Amniotic stem cell (primary cell): ENCODE measurements around the gene TBXT.
"Not testable (repeated sequence)": the region's sequence is repeated elsewhere in the genome, so short reads cannot be mapped to it uniquely, and the experiment has no call there.

ENCODE experiments used
- DNase-seq: peaks from one replicate; lab custom pipeline; 2025; lab: John Stamatoyannopoulos, UW

Gene TBXT, protein sequence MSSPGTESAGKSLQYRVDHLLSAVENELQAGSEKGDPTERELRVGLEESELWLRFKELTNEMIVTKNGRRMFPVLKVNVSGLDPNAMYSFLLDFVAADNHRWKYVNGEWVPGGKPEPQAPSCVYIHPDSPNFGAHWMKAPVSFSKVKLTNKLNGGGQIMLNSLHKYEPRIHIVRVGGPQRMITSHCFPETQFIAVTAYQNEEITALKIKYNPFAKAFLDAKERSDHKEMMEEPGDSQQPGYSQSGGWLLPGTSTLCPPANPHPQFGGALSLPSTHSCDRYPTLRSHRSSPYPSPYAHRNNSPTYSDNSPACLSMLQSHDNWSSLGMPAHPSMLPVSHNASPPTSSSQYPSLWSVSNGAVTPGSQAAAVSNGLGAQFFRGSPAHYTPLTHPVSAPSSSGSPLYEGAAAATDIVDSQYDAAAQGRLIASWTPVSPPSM

DNA sequence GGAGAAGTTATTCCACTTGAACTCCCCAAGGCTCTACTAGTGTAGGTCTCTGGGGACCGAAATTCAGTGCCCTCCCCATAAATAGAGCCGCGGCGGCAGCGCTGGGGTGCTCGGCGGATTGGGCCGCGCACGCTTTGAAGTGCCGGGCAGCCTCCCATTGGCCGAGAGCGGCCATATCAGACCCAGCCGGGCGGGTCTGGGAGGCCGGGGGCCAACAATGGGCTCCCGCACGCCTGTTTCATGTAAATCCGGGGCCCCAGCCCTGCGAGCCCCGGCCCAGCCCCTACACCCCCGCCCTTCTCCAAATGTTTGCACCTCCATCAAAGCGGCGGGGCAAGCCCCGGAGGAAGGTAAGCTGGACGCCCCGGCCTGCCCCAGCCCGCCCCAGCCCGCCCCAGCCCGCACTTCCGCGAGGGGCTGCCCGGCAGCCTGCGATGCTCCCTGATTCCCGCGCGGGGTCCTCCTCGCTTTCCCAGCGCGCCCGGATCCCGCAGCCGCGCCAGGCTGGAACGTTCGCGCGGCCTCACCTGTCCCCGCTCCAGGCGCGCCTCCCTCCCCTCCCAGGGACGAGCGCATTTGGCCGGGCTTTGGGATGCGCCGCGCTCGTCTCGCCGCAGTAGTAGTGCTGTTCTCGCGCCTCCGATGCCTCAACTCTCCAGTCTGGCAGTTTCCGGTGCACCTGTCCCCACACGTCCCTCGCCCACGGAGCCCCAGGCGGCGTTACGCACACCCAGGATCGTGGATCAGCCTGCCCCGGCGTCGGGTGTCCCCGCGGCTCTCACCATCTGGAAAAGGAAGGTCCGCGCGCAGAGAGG, at the start of gene TBXT:
TBXT (minus strand) TSS at position 51 of the 815 bp plus-strand sequence. CDS start 260 bp downstream, outside the sequence.
- no peak for DNase-seq

DNA sequence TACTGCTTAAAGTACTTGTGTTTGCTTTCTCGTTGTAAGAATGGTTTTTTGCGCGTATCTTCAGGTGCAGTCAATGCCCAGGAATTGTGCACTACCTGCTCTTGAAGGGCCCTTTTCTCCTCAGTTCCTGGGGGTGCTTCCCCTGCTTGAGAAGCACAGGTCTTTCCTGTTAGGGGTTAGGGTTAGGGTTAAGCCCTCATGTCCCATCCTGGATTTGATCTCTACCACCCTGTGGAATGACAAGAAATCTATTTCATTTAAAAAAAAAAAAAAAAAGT, 39.6 kb upstream of the TBXT start:
- no peak for DNase-seq

DNA sequence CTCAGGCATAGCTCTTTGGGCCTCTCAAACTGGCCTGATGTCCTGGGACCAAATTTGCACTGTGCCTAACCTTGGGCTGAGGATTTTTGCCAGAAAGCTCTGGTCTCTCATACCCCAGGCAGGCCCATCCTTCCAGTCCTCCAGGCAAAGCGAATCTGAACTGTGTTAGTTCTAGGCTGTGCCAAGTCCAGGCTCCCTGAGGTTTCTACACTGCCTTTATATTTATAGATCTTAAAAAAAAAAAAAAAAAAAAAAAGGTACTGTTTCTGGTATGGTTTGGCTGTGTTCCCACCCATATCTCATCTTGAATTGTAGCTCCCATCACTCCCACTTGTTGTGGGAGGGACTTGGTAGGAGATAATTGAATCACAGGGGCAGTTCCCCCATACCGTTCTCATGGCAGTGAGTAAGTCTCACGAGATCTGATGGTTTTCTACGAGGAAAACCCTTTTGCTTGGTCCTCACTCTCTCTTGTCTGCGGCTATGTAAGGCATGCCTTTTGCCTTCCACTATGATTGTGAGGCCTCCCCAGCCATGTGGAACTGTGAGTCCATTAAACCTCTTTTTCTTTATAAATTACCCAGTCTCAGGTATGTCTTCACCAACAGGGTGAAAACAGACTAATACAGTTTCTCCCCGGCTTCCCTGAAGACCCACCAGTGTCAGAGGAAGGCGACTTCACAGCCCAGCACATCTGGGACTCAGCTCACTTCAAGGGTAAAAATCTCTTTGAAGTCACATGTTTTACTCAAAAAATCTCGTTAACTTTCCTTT, 39.0 kb upstream of the TBXT start:
- DNase-seq, result no peak

DNA sequence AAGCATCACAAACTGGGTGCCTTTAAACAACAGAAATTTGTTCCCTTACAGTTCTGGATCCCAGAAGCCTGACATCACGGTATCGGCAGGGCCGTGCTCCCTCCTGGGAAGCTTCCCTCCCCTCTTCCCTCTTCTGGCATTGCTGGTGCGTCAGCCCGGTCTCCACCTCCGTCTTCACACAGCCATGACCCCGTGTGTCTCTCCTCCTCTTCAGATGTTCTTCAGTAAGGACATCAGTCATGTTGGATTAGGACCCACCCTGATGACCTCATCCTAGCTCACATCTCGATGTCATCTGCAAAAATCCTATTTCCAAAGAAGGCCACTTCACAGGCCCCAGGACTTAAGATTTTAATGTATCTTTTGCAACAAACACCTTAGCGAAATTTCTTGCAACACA, 38.4 kb upstream of the TBXT start:
- DNase-seq, result no peak

DNA sequence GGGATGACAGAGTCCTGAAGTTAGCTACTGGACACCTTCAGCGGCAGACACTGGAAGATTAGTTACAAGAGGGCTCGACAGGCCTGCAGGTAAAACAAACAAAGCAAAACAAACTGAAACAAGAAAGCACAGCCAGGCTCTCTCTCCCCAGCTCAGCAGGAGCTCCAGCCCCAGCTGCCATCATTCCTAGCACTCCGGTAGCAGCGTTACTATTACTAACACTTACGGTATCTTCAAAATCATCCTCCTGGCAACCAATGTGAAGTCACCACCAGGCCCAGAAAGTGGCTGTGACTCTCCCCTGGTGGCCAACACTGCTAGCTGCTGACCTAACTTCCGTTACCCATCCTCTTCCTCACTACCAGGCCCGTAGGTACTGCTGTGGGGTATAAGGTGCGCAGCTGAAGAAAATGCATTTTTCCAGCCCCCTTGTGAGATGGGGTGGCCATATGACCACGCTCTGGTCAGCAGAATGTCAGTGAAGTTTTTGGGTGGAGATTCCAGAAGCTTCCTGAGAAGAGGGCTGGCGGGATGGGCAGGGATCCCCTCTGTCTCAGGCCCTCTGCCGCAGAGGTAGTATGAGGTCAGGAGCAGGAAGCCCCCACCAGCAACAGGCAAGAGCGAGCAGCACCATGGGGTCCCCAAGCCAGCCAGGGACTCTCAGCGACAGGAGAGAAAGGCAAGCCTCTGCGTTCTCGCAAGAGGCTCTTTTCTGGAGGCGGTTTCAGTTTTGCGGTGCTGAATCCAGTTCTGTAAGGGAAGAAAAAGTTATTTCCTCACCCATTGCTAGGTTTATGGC, 37.4 kb upstream of the TBXT start:
- no peak for DNase-seq

DNA sequence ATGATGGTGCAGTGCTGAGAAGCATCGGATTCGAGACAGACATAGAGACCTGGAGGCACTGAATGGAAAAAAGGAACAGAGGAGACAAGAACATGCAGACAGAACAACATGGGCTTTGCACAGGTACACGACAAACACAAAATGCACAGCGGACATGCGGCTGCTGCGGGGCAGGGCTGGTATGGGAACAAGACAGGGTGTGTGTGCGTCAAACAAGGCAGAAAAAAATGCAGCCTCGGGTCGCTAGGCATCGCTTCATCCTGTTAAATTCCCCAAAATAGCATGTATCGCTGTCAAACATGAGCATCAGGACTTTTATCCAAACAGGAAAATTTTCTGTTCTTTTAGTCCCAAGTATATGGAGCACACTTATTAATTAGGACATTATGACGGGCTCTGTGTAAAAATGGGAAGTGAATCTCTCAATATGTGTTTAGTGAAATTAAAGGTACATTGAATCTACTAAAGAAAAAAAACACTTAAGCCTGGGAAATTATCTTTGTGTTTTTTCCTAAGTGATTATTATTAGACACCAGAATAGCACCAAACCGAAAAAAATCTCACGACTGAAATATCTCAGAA, 36.1 kb upstream of the TBXT start:
- DNase-seq, result no peak

DNA sequence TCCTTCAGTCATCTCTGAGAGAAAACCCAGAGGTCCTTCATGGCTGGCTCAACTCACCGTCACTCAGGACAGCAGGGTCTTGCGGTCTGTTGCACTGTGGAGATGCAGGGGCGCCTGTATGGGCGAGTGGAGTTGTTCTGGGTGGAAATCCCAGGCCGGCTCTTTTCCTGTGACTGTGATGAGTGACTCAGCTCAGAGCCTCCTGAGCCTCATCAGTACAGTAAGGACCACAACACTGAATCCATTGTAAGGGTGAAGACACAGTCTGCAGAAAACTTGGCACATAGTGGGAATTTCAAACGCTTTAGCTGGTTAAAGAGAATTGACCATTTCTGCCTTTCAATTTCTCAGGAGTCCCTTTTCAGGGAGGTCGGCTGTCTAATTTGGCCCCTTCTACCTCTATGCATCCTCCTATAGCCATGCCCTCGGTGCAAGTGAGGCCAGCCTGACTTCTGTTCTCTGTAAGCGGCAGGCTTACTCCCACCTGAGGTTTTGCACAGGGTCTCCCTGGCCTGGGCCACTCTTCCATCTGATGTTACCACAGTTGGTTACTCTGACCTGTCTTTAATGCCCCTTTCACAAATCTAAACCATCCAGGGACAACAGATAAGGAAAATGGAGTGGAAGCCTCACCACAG, 35.5 kb upstream of the TBXT start:
- no peak for DNase-seq

DNA sequence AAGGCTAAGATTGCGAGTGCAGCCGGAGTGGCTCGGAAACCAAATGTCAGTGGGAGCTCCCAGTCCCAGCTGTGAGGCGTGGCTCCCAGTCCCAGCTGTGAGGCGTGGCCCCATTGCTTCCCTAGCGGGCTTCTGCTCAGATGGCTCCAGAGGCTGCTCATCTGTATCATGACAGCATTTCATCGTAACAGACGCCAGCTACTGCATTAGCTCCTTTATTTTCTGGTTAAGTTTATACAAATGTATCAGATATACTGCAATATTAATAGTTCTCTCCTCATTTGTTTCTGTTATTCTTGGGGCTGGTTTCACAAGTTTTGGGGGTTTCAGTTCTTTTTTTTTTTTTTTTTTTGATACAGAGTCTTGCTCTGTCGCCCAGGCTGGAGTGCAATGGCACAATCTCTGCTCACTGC, 34.7 kb upstream of the TBXT start:
- DNase-seq, result no peak

DNA sequence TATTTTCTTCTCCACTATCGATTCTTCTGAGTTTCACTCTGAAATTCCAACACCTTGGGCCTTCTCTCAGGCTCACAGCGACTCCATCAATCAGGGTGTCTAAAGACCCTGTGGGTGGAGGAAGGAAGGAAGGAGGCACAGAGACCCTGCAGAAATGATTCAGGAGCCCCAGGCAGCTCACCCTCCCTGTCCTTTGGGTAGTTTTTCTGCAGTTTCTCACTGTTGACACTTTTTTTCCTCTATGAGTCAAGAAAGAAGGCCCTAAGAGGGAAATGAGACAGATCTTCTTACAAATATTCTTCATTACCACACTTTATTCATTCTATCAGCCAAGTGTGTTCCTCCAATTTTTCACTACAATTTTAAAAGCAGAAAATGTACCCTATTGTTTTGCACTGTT, 34.2 kb upstream of the TBXT start:
- no peak for DNase-seq

DNA sequence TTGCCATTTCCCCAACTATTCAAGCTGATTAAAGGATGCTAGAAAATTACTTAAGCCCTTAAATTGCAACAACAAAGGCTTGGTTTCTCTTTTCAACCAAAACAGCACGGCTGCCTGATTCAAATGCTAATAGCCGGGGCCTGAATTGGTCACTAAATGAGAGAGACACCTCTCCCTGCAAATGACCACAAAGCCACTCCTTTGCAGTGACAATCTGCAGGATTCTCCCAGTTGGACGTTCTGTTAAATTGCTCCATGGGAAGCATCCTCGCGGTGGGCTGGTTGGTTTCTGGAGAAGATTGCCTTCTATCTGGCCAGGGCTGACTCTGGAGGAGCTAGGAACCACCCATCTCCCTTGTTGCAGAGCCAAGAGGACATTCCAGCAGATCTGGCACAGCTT, 29.7 kb upstream of the TBXT start:
- no peak for DNase-seq

DNA sequence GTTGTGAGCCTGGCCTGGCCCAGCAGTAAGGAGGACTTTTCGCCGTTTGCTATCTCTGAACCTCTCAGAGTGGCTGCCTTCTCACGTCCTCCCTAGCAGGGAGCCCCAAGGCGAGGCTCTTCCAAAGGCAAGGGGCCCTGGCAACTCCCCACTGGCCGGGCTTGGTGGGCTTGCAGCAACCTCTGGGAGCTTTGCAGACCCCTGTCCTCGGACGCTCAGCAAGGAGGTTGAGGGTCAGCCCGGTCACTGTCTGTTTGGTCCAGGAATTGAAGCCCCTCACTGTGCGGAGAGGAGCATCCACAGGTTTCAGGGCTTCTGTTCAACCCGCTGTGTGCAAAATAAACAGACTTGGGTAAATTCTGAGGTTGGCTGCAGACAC, 28.2 kb upstream of the TBXT start:
- no peak for DNase-seq

DNA sequence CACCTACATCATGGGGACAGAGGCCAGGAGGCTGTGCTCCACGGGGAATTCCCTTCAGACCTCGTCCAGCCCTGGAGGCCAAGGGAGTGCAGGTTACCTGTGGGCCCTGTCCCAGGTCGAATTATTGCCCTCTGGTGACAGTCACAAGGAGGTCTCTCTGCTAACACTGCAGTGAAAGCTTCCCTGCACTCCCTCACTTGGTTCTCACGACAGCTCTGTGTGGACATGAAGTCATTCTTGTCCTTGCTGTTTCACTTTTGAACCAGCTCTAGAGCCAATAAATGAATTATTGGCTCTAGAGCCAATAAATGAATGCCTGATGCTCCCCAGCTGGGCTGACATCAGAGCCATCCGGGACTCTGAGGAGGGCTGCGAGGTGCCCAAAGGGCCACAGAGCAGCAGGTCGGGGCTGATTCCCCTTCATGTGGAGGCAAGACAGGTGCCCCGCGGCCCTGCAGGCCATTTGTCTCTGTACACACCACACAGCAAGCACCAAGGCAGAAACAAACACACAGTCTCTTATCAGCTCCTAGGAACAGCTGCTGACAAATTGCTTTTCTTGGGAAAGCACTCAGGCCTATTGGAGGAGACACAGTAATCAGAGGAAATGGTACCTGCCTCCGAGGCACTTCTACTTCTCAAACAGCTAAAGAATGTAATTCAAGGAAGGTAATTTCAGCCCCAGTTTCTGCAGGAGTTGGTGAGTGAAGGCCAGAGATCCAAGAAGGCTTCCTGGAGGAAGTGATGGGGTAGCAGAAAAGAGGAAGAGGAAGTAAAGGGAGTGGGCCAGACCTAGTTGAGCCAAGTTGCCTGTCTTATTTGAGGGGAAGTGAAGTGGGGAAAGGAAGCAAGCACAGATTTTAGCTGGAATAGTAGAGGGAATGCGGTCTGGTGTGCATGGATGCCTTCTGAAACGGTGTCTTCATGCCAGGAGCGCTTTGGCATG, 27.5 kb upstream of the TBXT start:
- no peak for DNase-seq

DNA sequence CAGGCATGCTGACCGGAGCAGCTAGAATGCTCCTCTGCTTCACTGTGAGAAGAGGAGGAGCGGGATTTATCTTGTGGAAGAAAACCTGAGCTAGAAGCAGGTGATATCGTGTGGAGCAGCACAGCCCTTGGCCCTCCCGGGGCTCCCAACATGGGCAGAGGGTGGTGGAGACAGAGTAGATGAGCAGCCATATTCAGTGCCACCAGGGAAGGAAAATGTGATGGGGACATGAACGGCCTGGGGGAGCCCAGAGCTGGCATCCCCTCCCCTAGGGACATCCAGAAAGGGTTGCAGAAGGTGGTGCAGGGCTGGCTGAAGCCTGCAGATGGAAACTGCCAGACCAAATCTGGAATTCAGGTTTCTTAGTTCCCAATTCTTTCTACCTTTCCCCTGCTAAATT, 24.9 kb upstream of the TBXT start:
- no peak for DNase-seq

DNA sequence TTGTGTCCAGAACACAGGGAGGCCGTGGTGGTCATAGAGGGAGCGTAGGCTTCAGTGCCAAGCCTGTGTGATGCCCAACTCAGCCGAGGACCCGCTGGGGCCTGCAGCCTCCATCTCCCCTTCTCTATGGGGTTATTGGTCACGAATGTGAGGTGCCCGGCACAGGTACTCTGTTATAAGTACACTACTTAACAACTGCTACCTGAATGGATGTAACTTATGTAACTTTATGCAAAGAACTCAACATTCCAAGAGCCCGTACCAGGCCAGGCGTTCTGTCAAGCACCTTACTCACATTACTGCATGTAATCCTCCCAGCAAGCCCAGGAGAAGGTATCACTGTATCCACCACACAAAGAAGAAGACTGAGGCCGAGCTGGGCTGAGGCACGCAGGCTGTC, 24.5 kb upstream of the TBXT start:
- no peak for DNase-seq

DNA sequence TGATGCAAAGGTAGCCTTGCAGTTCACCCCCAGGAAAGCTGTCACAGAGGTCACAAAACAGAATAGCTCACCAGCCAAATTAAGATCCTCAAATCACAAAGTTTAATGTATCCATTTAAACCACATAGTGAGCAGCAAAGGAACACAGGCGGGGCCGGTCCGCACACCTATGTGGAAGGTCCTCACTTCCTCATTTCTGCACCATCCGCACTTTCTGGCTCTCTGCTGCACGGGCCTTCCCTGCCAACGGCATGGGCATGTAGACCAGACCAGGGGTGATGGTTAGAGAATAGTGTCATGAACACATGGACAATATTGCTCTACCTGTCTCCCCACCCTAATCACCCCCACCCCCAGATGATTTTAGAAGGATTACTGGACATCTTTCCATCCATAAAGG, 12.1 kb upstream of the TBXT start:
- no peak for DNase-seq

DNA sequence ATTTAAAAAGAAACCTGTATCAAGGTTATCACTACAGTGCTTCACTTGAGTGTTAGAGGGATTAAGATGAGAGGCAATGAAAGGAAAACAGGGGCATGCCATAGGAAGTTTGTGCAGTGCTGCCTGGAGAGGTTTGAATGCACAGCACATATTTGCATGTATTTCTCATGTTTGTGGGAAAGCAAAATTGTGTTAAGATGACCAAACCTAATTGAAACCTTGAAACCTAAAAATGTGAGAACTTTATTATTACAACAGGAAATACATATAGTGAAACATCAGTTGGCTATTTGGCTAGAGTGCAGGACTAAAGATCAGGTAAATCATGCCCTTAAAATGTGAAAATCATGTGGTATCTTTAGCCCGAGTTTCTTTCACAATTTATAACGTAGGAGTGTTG, 8.5 kb upstream of the TBXT start:
- DNase-seq, result no peak

DNA sequence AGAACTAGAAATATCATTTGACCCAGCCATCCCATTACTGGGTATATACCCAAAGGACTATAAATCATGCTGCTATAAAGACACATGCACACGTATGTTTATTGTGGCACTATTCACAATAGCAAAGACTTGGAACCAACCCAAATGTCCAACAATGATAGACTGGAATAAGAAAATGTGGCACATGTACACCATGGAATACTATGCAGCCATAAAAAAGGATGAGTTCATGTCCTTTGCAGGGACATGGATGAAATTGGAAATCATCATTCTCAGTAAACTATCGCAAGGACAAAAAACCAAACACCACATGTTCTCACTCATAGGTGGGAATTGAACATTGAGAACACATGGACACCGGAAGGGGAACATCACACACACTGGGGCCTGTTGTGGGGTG, 7.4 kb upstream of the TBXT start:
- not testable (repeated sequence) for DNase-seq

DNA sequence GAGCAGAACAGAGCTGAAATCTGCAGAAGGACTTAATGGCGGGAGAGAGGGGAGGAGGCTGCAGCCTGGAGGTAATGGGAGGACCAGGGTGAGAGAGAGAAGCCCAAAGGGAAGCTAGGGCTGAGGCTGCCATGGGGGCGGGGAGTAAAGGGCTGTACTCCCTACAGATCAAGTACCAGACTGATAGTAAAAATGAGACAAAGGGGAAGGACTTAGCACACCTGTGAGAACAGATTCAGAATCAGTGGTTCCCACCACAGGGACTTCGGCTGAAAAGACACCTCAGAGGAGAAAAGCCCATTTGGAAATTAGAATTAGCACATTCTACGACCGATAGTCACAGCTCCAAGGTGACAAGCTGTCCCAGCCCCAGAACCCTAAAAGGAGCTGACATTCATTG, 6.4 kb upstream of the TBXT start:
- DNase-seq, result no peak

DNA sequence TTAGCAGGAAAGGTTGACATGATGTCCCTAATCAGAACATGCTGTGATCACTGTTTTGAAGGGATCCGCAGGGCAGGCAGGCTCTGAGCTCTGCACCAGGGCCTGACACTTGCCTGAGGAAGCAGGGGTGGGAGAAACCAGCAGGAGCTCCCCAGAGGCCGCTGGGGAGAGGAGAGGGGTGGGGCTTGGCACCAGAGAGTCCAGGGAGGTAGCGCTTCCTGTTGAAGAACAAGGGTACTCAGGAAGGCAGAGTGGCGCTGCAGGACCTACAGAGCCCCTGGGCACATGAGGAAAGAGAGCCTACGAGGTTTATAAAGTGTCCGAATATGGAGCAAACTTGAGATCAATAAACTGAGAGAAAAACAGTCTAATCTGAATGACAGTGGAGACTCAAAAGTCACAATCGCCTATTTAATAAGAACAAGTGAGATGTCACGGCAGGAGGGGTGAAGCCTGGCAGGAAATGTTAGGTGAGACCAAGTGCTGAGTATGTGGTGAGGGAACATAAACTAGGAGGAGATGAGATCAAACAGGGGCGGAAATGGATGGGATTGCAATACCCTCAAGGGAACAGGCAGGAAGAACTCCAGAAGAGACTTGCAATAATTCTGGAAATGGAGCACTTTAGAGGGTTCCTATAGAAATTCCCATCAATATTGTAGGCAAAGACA, 5.8 kb upstream of the TBXT start:
- no peak for DNase-seq
